Mucosa of gallbladder (tissue), 1 donor: Measurements from ENCODE around the gene SIRPB1. TPM values are rescaled to one million over a fixed set of nuclear protein-coding genes. Genes with fewer than 3 reads are reported as not detected.
"Not testable (repeated sequence)": the region's sequence is repeated elsewhere in the genome, so short reads cannot be mapped to it uniquely, and the experiment has no call there.

Source experiments
- DNase-seq: peaks from one replicate; pipeline ENCODE4 v3.0.0-alpha.2; 2020; ENCODE audit warnings: low spot score
- total RNA-seq: library from RNA; stranded (reverse); gene quantifications from one replicate; pipeline ENCODE4 v1.2.1, GENCODE V29; 2021
- donor health status: DM: no; HTN: no; CAD: no.

Gene SIRPB1
- total RNA-seq, 1 donor from 2014 or later: 16.3 TPM

DNA sequence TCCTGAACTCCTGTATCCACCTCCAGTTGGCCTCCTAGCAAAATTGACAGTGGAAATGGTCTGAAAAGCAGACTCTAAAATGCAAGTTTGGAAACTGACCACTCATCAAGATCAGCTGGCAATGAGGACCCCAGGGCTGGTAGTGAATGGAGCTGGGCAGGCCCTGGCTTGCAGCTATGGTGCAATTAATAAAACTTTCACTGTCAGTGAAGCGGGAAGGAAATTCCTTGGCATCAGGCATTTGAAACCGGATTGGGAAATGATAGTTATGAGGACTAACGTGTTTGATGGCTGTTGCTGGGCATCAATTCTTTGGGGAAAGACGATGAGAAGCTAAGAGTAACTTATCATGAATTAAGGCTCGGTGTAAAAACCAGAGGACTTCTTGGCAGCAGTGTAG lies 19.1 kb downstream of the SIRPB1 start:
- DNase-seq: no peak

DNA sequence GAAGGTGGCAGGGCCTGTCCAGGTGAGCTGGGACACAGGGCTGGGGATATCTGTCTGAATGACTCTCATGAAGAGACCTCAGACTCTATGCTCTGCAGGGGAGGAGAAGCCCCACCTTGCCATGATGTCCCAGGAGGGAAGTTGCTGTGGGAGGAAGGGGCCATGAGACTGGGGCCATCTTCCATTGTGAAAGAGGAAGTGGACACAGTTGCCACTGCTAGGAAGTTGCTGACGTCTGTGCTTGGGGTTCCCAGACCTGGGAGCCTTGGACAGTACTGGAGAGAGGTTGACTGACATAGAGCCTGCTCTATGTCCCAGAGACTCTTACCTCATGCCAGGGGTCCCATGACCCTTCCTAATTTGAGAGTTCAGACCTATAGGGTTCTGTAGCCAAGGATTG lies 24.5 kb downstream of the SIRPB1 start:
- no peak for DNase-seq

DNA sequence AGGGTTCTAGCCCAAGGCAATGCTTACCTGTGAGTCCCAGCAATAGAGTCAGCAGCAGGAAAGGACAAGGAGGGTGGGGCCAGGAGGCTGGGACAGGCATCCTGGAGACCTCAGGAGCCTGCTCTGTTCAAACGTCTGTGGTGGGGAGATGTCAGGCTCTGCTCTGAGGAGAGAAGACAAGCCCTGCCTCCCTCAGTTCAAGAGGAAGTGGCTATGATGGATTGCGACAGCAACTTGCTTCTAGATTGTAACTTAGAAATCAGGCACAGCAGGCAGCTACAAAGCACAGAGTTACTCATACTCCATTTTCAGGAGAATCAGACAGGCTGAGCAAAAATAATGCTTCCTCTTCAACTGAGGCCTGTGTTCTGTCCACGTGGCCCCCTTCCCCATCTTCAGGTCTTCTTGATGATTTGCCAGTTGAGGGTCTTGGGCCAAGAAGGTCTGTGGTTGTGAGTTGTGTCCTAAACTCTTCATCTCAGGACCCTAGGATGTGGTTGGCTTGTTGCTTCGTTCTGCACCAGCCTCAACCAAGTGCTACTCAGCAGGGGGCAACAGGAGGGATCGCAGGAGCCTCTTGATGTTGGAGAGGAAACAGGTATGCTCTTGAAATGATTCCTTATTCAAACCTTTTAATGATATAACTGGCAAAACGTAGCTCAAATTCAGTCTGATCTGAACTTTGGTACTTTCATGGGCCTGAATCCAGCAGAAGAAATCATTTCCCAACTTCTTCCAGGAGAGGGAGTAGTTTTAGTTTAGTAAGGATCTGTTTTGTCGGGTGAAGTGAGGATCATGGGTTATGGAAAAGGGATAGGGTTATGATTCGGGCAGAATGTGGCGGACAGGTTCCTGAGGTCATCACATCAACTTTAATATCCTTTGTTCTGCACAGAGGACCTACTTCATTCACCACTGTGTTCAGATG lies 31.0 kb downstream of the SIRPB1 start:
- DNase-seq: no peak

DNA sequence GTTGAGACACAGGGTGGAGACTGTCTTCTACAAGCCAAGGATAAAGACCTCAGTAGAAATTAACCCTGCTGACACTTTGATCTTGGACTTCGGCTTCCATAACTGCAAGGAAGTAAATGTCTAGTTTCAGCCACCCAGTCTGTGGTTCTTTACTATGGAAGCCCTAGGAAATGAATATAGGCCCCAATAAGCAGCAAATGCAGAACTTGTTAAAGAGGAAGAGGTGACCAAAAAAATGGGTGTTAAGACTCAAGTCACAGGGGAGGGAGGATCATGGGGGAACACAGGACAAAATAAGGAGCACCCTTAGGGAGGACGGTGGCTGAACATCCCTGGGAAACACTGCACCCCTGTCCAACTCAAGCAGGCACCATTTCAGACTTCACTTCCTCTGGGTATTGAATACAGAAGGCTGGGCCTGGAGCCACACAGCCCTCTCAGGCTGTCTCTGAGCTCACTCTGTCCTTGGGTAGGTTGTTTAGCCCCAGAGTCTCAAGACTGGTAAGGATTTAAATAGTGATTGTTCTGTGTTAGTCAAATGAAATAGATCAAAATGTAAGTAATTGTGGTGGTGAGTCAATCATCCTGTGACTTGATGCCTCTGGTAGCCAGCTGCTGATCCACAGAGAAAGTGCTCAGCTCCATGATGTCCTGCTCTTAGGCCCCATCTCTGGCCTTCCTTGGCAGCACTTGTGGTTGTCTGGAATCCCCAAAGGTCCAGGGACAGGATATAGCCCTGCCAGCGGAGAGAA lies 31.9 kb downstream of the SIRPB1 start:
- no peak for DNase-seq

DNA sequence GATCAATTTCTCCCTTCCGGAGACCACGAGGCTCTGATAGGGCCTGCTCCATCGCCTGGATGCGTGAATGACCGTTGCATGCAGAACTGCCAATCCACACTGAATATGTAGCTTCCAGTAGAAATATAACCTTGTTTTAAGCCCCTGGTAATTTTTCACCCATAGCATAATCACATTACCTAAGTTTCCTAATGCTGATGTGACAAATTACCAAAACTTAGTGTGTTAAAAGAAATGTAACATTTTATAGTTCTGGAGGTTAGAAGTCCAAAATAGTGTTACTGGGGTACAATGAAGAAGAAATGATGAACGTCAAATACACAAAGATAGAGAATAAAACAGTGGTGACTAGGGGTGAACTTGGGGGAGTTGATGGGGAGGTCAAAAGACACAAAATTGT lies 40.3 kb downstream of the SIRPB1 start:
- no peak for DNase-seq

DNA sequence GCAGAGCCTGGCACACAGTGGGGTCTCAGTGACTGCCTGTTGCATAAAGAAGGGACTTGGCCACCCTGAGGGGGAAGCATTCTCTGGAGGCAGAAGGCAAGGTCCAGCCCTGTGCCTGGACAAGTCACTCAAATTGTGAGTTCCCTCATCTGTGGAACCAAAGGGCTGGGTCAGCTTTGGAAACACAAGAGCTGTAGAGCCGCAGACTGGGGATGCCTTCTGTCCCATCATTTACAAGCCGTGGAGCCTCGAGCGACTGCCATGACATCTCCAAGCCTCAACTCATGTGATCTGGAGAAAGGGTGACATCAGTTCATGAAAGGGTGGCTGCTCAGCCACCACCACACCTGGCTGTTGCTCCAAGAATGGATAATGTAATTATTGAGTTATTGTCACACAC lies 41.9 kb downstream of the SIRPB1 start:
- DNase-seq: no peak

DNA sequence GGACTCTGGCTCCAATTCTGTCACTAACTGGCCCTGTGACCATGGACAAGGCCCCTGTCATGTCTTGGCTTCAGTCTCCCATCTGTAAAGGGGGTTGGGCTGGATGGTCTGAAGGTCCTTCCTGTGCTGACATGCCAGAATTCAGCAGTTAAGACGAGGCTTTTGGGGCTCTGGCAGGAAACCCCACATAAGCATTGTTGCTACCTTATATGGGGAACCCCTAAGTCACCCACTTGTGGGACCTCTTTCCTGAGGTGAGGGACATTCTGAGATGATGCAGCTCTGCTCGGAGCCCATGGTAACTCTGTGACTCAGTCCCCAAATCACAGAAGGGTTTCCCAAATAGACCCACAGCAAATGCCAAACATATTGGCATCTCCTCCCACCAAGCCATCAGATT lies 42.5 kb downstream of the SIRPB1 start:
- DNase-seq: not testable (repeated sequence)

DNA sequence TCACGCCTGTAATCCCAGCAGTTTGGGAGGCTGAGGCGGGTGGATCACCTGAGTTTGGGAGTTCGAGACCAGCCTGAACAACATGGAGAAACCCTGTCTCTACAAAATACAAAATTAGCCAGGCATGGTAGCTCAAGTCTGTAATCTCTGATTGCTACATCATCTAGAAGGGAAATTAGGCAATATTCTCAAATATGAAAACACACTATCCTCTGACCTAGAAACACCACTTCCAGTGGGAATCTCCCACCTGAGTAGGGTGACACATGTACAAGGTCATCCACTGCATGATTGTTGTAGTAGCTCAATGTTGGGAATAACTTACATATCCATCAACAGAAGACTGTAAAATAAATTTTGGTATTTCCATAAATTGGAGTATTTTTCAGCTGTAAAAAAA lies 43.2 kb downstream of the SIRPB1 start:
- DNase-seq: no peak

DNA sequence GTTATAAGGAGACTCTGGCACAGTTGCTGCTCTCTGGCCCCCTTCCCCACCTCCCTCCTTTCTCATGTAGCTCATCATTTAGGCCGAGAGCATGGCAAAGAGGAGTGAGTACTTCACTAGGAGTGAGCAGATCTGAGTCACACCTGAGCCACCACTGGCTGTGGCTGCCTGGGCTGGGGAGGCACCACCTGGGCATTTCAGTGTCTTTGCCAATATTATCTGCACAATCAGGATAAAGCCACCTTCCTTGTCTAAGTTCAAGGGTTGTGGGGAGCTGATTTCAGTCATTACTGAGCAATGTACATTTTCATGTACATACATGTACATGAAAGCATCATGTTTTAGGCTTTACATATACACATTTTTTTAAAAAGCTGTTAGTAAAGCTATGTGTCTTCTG lies 43.8 kb downstream of the SIRPB1 start:
- DNase-seq: not testable (repeated sequence)

DNA sequence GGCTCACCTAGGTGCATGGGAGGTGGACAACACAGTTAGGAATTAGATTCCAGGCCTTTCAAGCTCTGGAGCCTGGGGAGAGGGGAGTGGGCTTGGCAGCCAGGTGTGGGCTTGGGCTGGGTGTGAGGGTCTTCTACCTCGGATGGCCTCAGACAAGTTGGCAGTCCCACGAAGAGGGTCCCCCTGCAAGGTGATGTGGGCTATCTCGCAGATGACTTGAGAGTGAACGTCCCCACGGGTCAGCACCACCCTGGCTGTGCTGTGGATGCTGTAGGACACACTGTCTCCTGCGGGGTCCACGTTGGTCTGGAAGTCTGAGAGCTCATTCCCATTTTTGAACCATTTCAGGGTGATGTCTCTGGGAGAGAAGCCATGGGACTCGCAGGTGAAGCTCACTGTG lies 48.2 kb downstream of the SIRPB1 start:
- not testable (repeated sequence) for DNase-seq

Other genes with a start within 250 kb of the SIRPB1 start
- gene FKBP1A, start 227.0 kb downstream of the SIRPB1 start, total RNA-seq: 177 TPM
- gene NSFL1C, start 153.2 kb downstream of the SIRPB1 start, total RNA-seq: 77.5 TPM
- gene SIRPB2, start 128.6 kb downstream of the SIRPB1 start, total RNA-seq: 3.7 TPM
- 0.40 TPM for gene SIRPD, start 62.3 kb downstream of the SIRPB1 start, total RNA-seq
- 1.2 TPM for gene SIRPG, start 37.8 kb upstream of the SIRPB1 start, total RNA-seq